H1 (cell line): Measurements from ENCODE around the gene LAMC3.

Experiments
- BCL11A ChIP-seq, 2 experiments: IDR thresholded peaks; one replicate each; pipeline ENCODE4 v1.6.1; 2011; ENCODE audit warnings: low read depth in 2 of 2, low read length in 2 of 2, mild to moderate bottlenecking in 2 of 2
- CBX8 ChIP-seq: fragments of 300-800, 300-1000 bp; sonication (generic); IDR thresholded peaks from 2 replicates; pipeline ENCODE4 v1.7.1; 2016; ENCODE audit warnings: low read depth, low read length, borderline replicate concordance
- EP300 ChIP-seq, 2 experiments: IDR thresholded peaks; 1 replicate in 1 of 2; 2 replicates in 1 of 2; pipeline ENCODE4 v1.6.1; 2011 to 2012; ENCODE audit warnings: low read depth in 2 of 2, low read length in 2 of 2, mild to moderate bottlenecking in 2 of 2, borderline replicate concordance in 1 of 2, inconsistent platforms in 1 of 2, moderate library complexity in 1 of 2
- EZH2 ChIP-seq: fragments of 200-600 bp; sonication (generic); IDR thresholded peaks from 2 replicates; pipeline ENCODE4 v1.7.1; 2012; ENCODE audit warnings: low read depth, mild to moderate bottlenecking, moderate library complexity, low read length, inconsistent platforms; ENCODE audit not compliant: severe bottlenecking
- GABPA ChIP-seq: IDR thresholded peaks from 2 replicates; pipeline ENCODE4 v1.6.1; 2011; ENCODE audit warnings: mild to moderate bottlenecking, low read length, moderate library complexity, borderline replicate concordance; ENCODE audit not compliant: insufficient read depth
- POLR2A ChIP-seq, 2 experiments: IDR thresholded peaks; 1 replicate in 1 of 2; 2 replicates in 1 of 2; pipeline ENCODE4 v1.6.1; 2011; ENCODE audit warnings: low read depth in 2 of 2, low read length in 2 of 2, mild to moderate bottlenecking in 2 of 2; ENCODE audit errors: control extremely low read depth in 1 of 2
- SP1 ChIP-seq: IDR thresholded peaks from 2 replicates; pipeline ENCODE4 v1.6.1; 2011; ENCODE audit warnings: low read depth, low read length
- SUZ12 ChIP-seq: fragments of 200-600 bp; sonication (generic); IDR thresholded peaks from 2 replicates; pipeline ENCODE4 v1.6.1; 2012; ENCODE audit warnings: mild to moderate bottlenecking, inconsistent platforms, low read length, moderate library complexity, mixed read lengths
- TF ChIP-seq, protein P1 (sequence below), 3 experiments: IDR thresholded peaks; 1 replicate in 2 of 3; 2 replicates in 1 of 3; pipeline versions ENCODE4 v1.5.1 to v1.6.1; 2011; ENCODE audit warnings: low read length in 3 of 3, mild to moderate bottlenecking in 3 of 3, inconsistent platforms in 2 of 3, low read depth in 1 of 3, moderate library complexity in 1 of 3; ENCODE audit not compliant: insufficient read depth in 1 of 3; ENCODE audit errors: control extremely low read depth in 1 of 3
- TF ChIP-seq, protein P2 (sequence below): IDR thresholded peaks from 2 replicates; pipeline ENCODE4 v1.6.1; 2011; ENCODE audit warnings: low read length, improper control_type of control experiment

DNA sequence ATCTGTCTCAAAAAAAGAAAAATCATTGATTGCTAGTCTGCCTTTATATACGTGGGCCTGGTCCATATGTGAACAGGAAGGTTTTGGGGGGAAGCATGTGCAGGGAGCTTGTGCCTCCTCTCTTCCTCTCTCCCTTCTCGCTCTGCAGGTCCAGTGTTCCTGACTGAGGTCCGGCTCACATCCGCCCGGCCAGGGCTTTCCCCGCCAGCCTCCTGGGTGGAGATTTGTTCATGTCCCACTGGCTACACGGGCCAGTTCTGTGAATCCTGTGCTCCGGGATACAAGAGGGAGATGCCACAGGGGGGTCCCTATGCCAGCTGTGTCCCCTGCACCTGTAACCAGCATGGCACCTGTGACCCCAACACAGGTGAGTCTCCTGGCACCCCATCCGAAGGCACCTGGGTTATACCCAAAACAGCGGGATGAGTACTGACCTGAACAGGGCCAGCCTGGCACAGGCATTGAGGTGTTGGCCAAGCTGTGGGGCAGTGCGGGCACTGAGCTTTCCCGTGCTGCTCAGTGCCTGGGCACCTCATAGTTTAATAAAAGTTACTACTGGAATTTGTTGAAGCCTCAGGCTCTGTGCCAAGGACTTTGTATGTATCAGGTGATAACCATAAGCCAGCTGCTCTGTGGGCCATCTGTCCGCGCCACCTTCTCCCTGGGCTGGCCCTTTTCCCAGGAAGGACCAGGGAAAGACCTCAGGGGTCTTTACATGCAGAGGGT lies 48.0 kb downstream of the LAMC3 start:
- TF ChIP-seq, protein P1, sequence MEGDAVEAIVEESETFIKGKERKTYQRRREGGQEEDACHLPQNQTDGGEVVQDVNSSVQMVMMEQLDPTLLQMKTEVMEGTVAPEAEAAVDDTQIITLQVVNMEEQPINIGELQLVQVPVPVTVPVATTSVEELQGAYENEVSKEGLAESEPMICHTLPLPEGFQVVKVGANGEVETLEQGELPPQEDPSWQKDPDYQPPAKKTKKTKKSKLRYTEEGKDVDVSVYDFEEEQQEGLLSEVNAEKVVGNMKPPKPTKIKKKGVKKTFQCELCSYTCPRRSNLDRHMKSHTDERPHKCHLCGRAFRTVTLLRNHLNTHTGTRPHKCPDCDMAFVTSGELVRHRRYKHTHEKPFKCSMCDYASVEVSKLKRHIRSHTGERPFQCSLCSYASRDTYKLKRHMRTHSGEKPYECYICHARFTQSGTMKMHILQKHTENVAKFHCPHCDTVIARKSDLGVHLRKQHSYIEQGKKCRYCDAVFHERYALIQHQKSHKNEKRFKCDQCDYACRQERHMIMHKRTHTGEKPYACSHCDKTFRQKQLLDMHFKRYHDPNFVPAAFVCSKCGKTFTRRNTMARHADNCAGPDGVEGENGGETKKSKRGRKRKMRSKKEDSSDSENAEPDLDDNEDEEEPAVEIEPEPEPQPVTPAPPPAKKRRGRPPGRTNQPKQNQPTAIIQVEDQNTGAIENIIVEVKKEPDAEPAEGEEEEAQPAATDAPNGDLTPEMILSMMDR (IDR thresholded peaks at IDR 0.05; ENCODE audit: control extremely low read depth in 1 of 3, insufficient read depth in 1 of 3, low read depth in 1 of 3, low read length in 3 of 3), result no peak
- no peak for TF ChIP-seq EP300 (IDR thresholded peaks at IDR 0.05; ENCODE audit: borderline replicate concordance in 1 of 2, low read depth in 2 of 2, low read length in 2 of 2)
- no peak for TF ChIP-seq GABPA
- no peak for TF ChIP-seq BCL11A (IDR thresholded peaks at IDR 0.05; ENCODE audit: low read depth in 2 of 2, low read length in 2 of 2)
- no peak for TF ChIP-seq SP1
- TF ChIP-seq, protein P2, sequence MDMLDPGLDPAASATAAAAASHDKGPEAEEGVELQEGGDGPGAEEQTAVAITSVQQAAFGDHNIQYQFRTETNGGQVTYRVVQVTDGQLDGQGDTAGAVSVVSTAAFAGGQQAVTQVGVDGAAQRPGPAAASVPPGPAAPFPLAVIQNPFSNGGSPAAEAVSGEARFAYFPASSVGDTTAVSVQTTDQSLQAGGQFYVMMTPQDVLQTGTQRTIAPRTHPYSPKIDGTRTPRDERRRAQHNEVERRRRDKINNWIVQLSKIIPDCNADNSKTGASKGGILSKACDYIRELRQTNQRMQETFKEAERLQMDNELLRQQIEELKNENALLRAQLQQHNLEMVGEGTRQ, result no peak
- TF ChIP-seq CBX8, result no peak
- TF ChIP-seq POLR2A (IDR thresholded peaks at IDR 0.05; ENCODE audit: control extremely low read depth in 1 of 2, low read depth in 2 of 2, low read length in 2 of 2), result no peak
- TF ChIP-seq SUZ12, result no peak
- no peak for TF ChIP-seq EZH2
